Neural cell (in vitro differentiated cells): ENCODE results near the gene SLC24A1. TPM values are rescaled to one million over a fixed set of nuclear protein-coding genes. Genes with fewer than 3 reads are reported as not detected.

Source experiments
- H2AFZ ChIP-seq: fragments of 200-600, 300-800 bp; sonication (generic), shearing (Covaris generic); 2 replicates; pipeline ENCODE4 v1.6.0; 2014; ENCODE audit warnings: low read depth, mild to moderate bottlenecking, antibody characterized with exemption, low read length, moderate library complexity
- H3F3A ChIP-seq: fragments of 200-600 bp; shearing (Covaris generic); 2 replicates; pipeline ENCODE4 v1.6.1; 2016; ENCODE audit warnings: mild to moderate bottlenecking, moderate library complexity, mixed read lengths, antibody characterized with exemption, low read length; ENCODE audit not compliant: insufficient read depth, poor library complexity, severe bottlenecking
- H3K27ac ChIP-seq: fragments of 200-600, 300-800 bp; sonication (generic), shearing (Covaris generic); 2 replicates; pipeline ENCODE4 v1.5.1; 2014; ENCODE audit warnings: mild to moderate bottlenecking, low read length, moderate library complexity
- H3K27me3 ChIP-seq: fragments of 300-800, 200-600 bp; sonication (generic), shearing (Covaris generic); 2 replicates; pipeline ENCODE4 v1.6.0; 2014; ENCODE audit warnings: mild to moderate bottlenecking, low read depth, low read length, moderate library complexity; ENCODE audit not compliant: insufficient read depth
- H3K36me3 ChIP-seq: fragments of 300-800, 200-600 bp; sonication (generic), shearing (Covaris generic); 2 replicates; pipeline ENCODE4 v1.5.1; 2014; ENCODE audit warnings: mild to moderate bottlenecking, antibody characterized with exemption, low read length, moderate library complexity; ENCODE audit not compliant: insufficient read depth
- H3K4me2 ChIP-seq: fragments of 300-800, 200-600 bp; sonication (generic), shearing (Covaris generic); 2 replicates; pipeline ENCODE4 v1.6.0; 2014; ENCODE audit warnings: mild to moderate bottlenecking, low read length
- H3K4me3 ChIP-seq: fragments of 300-800, 200-600 bp; sonication (generic), shearing (Covaris generic); 2 replicates; pipeline ENCODE4 v1.5.1; 2014; ENCODE audit warnings: mild to moderate bottlenecking, low read length, moderate library complexity
- H3K79me2 ChIP-seq: fragments of 200-600 bp; shearing (Covaris generic); replicated peaks from 2 replicates; pipeline ENCODE4 v1.6.0; 2014; ENCODE audit warnings: mild to moderate bottlenecking, low read length, moderate library complexity; ENCODE audit not compliant: insufficient read depth
- H3K9ac ChIP-seq: fragments of 300-800, 200-600 bp; sonication (generic), shearing (Covaris generic); 2 replicates; pipeline ENCODE4 v1.6.1; 2016; ENCODE audit warnings: mild to moderate bottlenecking, low read length, mixed read lengths
- H3K9me2 ChIP-seq: fragments of 200-600 bp; shearing (Covaris generic); 2 replicates; pipeline ENCODE4 v1.6.1; 2016; ENCODE audit warnings: mild to moderate bottlenecking, low read length, mixed read lengths; ENCODE audit not compliant: insufficient read depth
- H3K9me3 ChIP-seq: fragments of 200-600, 300-800 bp; sonication (generic), shearing (Covaris generic); 2 replicates; pipeline ENCODE4 v1.6.1; 2016; ENCODE audit warnings: mild to moderate bottlenecking, mixed run types, low read length, moderate library complexity, mixed read lengths
- H4K20me1 ChIP-seq: fragments of 200-600 bp; shearing (Covaris generic); 2 replicates; pipeline ENCODE4 v1.6.1; 2016; ENCODE audit warnings: mild to moderate bottlenecking, mixed run types; ENCODE audit not compliant: insufficient read depth
- CTCF ChIP-seq: fragments of 450-650 bp; IDR thresholded peaks from 2 replicates; pipeline ENCODE4 v1.5.1; 2014; ENCODE audit warnings: antibody characterized with exemption, mild to moderate bottlenecking, moderate library complexity; ENCODE audit not compliant: poor library complexity, severe bottlenecking
- EP300 ChIP-seq: fragments of 450-650 bp; conservative IDR thresholded peaks from 2 replicates; pipeline ENCODE4 v1.6.1; 2014; ENCODE audit warnings: antibody characterized with exemption, mild to moderate bottlenecking, moderate library complexity; ENCODE audit not compliant: poor library complexity, severe bottlenecking
- EZH2 ChIP-seq: fragments of 200-600, 300-800 bp; shearing (Covaris generic), sonication (generic); IDR thresholded peaks from 2 replicates; pipeline ENCODE4 v1.6.1; 2014; ENCODE audit warnings: antibody characterized with exemption, low read length, borderline replicate concordance, mild to moderate bottlenecking; ENCODE audit not compliant: insufficient read depth, poor library complexity, severe bottlenecking
- MXI1 ChIP-seq: fragments of 450-650 bp; conservative IDR thresholded peaks from 2 replicates; pipeline ENCODE4 v1.6.1; 2014; ENCODE audit warnings: antibody characterized with exemption, mild to moderate bottlenecking; ENCODE audit not compliant: poor library complexity, severe bottlenecking
- POLR2AphosphoS5 ChIP-seq: IDR thresholded peaks from 2 replicates; pipeline ENCODE4 v1.6.1; 2012
- RAD21 ChIP-seq: fragments of 450-650 bp; conservative IDR thresholded peaks from 2 replicates; pipeline ENCODE4 v1.6.1; 2014; ENCODE audit warnings: antibody characterized with exemption, mild to moderate bottlenecking, moderate library complexity
- REST ChIP-seq: IDR thresholded peaks from 2 replicates; pipeline ENCODE4 v1.6.1; 2012; ENCODE audit warnings: borderline replicate concordance
- SMC3 ChIP-seq: fragments of 450-650 bp; conservative IDR thresholded peaks from 2 replicates; pipeline ENCODE4 v1.6.1; 2014; ENCODE audit warnings: antibody characterized with exemption, mild to moderate bottlenecking, moderate library complexity; ENCODE audit not compliant: poor library complexity
- TAF1 ChIP-seq: IDR thresholded peaks from 2 replicates; pipeline ENCODE4 v1.6.1; 2012; ENCODE audit warnings: low read depth
- polyA plus RNA-seq: library from polyadenylated mRNA; depleted of rRNA; stranded (reverse); fragments of >200 nt; gene quantifications from 2 replicates; pipeline ENCODE4 v1.2.3, GENCODE V29; 2014

SLC24A1 gene
- polyA plus RNA-seq, 1 donor from 2014 or later = 0.72 TPM

- no peaks in the 10 kb centered on the region for H4K20me1 ChIP-seq
- no peak overlapping the region for H3K9ac ChIP-seq
- no peaks in the 10 kb centered on the region for H3K9me3 ChIP-seq
- H3K36me3 ChIP-seq = no peaks in the 10 kb centered on the region
- H3F3A ChIP-seq = no peaks in the 10 kb centered on the region
- no peaks in the 10 kb centered on the region for H3K79me2 ChIP-seq
- no peaks in the 10 kb centered on the region for H3K9me2 ChIP-seq
- no peak overlapping the region for H3K27ac ChIP-seq
- H3K27me3 ChIP-seq = no peaks in the 10 kb centered on the region
- no peak overlapping the region for H2AFZ ChIP-seq
- TF ChIP-seq MXI1 = no peak
- TF ChIP-seq EZH2 = no peak
- TF ChIP-seq SMC3 = no peak
- TF ChIP-seq REST = no peak
- no peak for TF ChIP-seq RAD21
- TF ChIP-seq TAF1 = no peak
- no peak for TF ChIP-seq CTCF
- H3K4me3 ChIP-seq = no peak overlapping the region
- H3K4me2 ChIP-seq = no peak overlapping the region
Observed at GRCh38 chr15:65653801-65654521, 32.2 kb downstream of the SLC24A1 start.

- Histone ChIP-seq H3K27ac (no peak overlapping the region), H3K9me3 (no peaks in the 10 kb centered on the region), H3K4me3 (no peak overlapping the region), H3K9me2 (no peaks in the 10 kb centered on the region), H3K36me3 (no peaks in the 10 kb centered on the region), H3K9ac (no peak overlapping the region), H3K4me2 (no peak overlapping the region), H4K20me1 (no peaks in the 10 kb centered on the region), H2AFZ (no peak overlapping the region), H3K27me3 (no peaks in the 10 kb centered on the region), H3F3A (no peaks in the 10 kb centered on the region), H3K79me2 (no peaks in the 10 kb centered on the region)
- TF ChIP-seq SMC3 (no peak), RAD21 (no peak), CTCF (no peak), MXI1 (no peak), EP300 (no peak), TAF1 (no peak), EZH2 (no peak), POLR2AphosphoS5 (no peak), REST (no peak)
Observed at GRCh38 chr15:65655026-65655425, 33.3 kb downstream of the SLC24A1 start.
